OCI-LY7 (cell line): ENCODE data around the gene AP5M1.

Experiments
- CTCF ChIP-seq: fragments of 200-600 bp; sonication (generic); conservative IDR thresholded peaks from 2 replicates; pipeline ENCODE4 v1.5.1; 2014; ENCODE audit warnings: mild to moderate bottlenecking, antibody characterized with exemption, low read length, moderate library complexity, mixed read lengths
- EZH2phosphoT487 ChIP-seq: fragments of 200-600 bp; sonication (generic); IDR thresholded peaks from 2 replicates; pipeline ENCODE4 v1.6.1; 2018; ENCODE audit warnings: low read depth, borderline replicate concordance, mild to moderate bottlenecking, mixed run types, antibody characterized with exemption, low read length, moderate library complexity, mixed read lengths

- no peak for TF ChIP-seq CTCF
- no peak for TF ChIP-seq EZH2phosphoT487
Measured at GRCh38 chr14:57290751-57291150, 22.0 kb downstream of the AP5M1 start.
